ENCODE results near the gene RNF123.
A peak's percentile ranks its signal among the peaks of the same experiment; 100 is the strongest.

Gene RNF123

GRCh38 chr3:49719214-49719884 is 30.0 kb downstream of the RNF123 start, which contains the start of gene AMIGO3:
Gene AMIGO3, minus strand, starts transcription at chr3:49719684. Its CDS starts 219 bp downstream, at chr3:49719465.
- peak; percentile 78 to 93 for DNase-seq (ENCODE audit: low read depth in 2 of 2)

- no peak for DNase-seq (ENCODE audit: low read depth in 2 of 2)
Observed at GRCh38 chr3:49720855-49721595, 31.7 kb downstream of the RNF123 start.

GRCh38 chr3:49721596-49721895 is 32.2 kb downstream of the RNF123 start:
- no peak for DNase-seq (ENCODE audit: low read depth in 2 of 2)

GRCh38 chr3:49721896-49722781 is 32.8 kb downstream of the RNF123 start:
- no peak for DNase-seq (ENCODE audit: low read depth in 2 of 2)

GRCh38 chr3:49722896-49723295 is 33.5 kb downstream of the RNF123 start:
- DNase-seq (ENCODE audit: low read depth in 2 of 2): no peak

DNA sequence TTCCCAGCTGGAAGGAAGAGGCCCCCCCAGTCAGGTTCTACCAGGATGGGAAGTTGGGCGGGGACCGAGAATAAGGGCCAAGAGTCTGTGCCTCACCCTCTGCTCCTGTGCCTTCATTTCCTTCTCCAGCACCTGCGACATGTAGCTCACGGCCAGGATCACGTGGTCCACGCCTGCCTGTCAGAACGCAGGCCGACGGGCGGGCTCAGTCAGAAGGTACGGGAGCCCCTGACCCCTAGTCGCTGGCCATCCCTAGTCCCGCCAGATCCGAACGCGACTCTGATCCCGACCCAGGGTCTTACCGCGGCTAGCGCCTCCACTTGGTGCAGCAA is 33.9 kb downstream of the RNF123 start:
- DNase-seq (ENCODE audit: low read depth in 2 of 2): peak; percentile 20 to 56

DNA sequence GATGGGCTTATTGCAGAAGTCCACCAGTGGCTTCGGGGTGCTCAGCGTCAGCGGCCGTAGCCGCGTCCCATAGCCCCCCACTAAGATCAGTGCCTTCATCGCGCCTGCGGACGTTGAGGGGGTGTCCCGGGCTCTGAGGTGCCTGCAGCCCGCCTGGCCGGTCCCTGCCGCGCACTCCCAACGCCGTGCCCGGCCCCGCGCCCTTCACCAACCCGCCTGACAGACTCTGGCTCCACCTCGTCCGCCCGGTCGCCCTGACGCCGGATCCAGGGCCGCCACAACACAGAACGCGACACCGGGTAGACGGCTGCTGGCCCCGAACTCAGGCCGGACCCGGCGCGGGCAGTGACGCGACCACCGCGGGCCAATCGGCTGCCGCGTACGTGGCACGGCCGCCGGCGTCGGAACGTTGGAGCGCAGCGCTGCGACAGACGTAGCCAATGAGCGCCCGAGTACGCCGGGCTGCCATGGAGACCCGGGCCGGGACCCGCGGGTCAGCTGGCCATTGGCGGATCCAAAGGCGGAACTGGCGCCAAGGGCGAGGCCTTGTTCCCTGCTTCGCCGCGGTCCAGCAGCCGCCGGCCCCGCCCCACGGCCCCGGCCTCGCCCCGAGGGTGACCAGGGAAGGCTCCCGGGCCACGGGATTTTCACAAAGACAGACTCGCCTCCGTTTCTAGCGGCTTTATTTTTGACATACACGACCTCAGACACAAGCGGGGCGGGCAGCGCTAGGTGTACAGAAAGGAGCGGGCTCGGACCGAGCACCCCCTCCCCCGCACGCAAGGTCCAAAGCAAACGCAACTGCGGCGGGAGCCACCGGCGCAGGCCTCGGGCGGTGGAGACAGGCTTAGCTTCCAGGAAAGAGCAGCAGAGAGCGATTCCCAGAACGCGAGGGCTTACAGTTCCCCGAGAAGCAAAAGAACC is 34.5 kb downstream of the RNF123 start, which contains the start of gene GMPPB:
Gene GMPPB, minus strand, starts transcription at position 324 of the 924 bp plus-strand sequence. Its CDS starts 225 bp downstream, at position 99.
- peak; percentile 85 to 91 for DNase-seq (ENCODE audit: low read depth in 2 of 2)

DNA sequence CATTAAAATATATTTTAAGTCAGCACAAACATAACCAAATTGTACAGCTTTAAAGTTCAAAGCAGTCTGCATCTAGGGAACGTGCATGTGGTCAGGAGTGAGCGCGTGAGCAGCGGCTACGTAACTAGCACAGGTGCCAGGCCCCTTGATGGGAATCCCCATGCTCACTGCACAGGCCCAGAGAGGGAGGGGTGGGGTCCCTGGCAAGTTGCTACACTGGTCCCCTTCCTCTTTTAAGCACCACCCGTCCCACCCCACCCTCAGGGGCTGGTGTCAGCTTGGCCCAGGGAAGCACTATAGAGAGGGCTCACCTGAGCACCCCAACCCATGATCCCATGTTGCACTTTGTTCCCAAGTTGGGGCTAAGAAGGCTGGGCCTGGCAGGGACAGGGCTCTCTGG is 35.2 kb downstream of the RNF123 start:
- no peak for DNase-seq (ENCODE audit: low read depth in 2 of 2)

DNA sequence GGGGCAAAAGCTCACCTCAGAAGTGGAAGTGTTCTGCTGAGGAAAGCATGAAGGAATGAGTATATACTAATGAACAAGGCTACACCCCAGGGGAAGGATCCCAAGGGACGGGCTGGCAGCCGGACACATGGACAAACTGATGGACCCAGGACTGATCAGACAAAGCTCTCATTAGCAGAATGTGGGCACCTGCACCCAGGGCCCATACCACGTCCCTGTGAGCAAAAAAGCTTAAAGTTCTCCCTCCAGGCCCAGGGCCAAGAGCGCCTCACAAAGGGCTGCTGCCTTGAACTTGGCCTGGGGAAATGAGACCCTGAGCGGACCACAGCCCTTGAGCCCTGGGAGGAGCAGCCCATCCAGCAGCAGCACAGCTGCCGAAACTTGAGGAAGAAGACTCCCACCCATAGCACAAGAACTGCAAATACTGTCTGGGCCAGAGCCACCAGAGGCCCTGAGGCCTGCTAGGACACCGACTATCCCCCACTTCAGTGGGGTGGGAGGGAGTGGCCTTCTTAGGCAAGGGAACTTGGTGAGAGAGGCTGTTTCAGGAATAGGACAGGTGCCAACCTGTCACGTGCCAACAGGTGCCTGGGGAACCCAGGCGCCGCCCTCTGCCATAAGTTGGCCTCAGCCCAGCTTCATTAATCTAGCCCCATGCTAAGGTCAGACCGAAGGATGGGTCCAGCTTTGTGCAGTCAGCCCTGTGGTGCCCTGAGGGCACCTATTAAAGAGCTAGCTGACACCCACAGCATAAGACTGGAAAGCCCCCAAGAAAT is 36.7 kb downstream of the RNF123 start:
- DNase-seq (ENCODE audit: low read depth in 2 of 2): no peak

DNA sequence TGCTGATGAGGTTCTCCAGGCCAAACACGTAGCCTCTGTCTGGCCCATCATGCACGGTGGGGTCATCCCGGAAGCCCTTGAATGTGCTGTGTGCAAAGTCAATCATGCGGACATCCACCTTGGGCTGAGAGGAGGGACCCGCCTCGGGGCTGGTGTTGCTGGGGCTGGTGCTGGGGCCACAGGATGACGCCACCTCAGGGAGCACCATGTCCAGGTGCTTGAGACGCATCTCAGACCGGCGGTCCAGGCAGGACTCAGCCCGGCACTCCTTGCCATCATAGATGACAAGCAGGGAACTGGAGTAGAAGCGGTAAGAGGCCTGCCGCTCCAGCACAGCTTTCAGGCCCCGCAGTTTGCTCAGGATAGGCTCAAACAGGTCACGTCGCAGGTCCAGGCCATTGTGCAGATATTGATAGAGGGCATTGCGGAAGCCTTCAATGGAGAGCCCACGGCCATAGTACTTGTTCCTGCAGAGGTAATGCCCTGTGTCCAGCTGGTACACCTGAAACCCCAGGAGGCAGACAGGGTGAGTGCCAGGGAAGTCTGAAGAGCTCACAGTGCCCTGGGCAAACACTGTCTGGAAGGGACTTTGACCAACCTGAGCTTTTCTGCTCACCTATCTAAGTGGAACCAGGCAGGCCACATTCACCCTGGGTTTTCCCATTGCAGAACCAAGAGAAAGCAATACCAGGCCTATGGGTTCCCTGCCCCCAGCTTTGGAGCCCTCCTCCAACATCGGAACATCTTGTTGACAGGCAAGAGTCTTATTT is 38.0 kb downstream of the RNF123 start:
- DNase-seq (ENCODE audit: low read depth in 2 of 2): no peak

GRCh38 chr3:49727924-49728361 is 38.6 kb downstream of the RNF123 start:
- no peak for DNase-seq (ENCODE audit: low read depth in 2 of 2)

- DNase-seq (ENCODE audit: low read depth in 2 of 2): no peak
Observed at GRCh38 chr3:49729966-49730609, 40.7 kb downstream of the RNF123 start.

DNA sequence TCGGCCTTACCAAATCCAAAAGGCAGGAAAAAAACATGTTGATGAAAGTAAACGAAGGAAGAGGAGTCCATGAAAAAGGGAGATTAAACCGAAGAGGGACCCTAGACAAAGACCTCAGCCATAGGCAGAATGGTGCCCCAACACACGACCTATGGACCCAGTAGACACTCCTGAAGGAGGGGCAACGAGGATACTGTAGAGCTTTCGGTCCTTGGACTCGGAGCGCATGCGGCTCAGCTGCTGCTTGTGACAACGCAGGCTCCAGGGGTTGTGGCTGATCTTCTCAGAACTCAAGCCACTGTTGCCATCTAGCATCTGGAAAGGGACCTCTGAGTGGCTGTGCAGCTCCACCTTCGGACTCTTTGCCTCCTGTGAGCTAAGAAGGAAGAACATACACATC is 43.2 kb downstream of the RNF123 start:
- no peak for DNase-seq (ENCODE audit: low read depth in 2 of 2)

DNA sequence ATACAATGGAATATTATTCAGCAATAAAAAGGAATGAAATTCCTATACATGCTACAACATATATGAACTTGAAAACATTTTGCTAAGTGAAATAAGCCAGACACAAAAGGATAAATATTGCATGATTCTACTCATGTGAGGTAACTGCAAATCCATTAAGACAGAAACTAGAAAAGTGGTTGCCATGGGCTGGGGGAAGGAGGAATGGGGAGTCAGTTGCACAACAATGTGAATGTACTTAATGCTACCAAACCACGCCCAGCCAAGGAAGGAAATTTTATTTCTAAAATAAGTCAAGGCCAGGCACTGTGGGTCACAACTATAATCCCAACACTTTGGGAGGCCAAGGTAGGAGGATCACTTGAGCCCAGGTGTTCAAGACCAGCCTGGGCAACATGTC is 44.2 kb downstream of the RNF123 start:
- DNase-seq (ENCODE audit: low read depth in 2 of 2): no peak

GRCh38 chr3:49734752-49735151 is 45.4 kb downstream of the RNF123 start:
- DNase-seq (ENCODE audit: low read depth in 2 of 2): no peak

GRCh38 chr3:49738067-49738713 is 48.8 kb downstream of the RNF123 start:
- no peak for DNase-seq (ENCODE audit: low read depth in 2 of 2)

DNA sequence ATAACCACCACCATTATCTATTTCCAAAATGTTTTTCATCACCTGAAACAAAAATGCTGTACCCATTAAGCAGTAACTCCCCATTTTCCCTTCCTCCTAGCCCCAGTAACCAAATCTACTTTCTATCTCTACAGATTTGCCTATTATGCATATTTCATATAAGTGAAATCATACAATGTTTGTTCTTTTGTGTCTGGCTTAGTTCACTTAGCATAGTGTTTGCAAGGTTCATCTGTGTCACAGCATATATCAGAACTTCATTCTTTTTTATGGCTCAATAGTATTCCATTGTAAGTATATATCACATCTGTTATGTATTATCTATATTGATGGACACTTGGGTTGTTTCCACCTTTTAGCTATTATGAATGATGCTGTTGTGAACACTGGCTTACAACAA is 51.1 kb downstream of the RNF123 start:
- no peak for DNase-seq (ENCODE audit: low read depth in 2 of 2)

- DNase-seq (ENCODE audit: low read depth in 2 of 2): no peak
Observed at GRCh38 chr3:49745986-49746385, 56.6 kb downstream of the RNF123 start.
